Activated CD8-positive, alpha-beta T cell treated with anti-CD3 and anti-CD28 coated beads, Interleukin-2, amount 10 ng/mL, durations not matched to agents 7 days and 5 days (primary cell): ENCODE results near the gene LGALS14. TPM values are rescaled to one million over a fixed set of nuclear protein-coding genes. Genes with fewer than 3 reads are reported as not detected.

Experiments used
- ATAC-seq: fragments of 150-1000 bp; cut with Tn5 transposase; one replicate; pipeline ENCODE4 v1.10.0; 2021; ENCODE audit warnings: moderate library complexity
- CTCF ChIA-PET: fragments of 350-600 bp; sonication (Branson Sonifier 250); formaldehyde crosslinking; loops from one replicate; lab custom pipeline; 2021; ENCODE audit warnings: antibody characterized with exemption; lab: Charles Lee
- POLR2A ChIA-PET: fragments of 350-600 bp; sonication (Branson Sonifier 250); formaldehyde crosslinking; loops from one replicate; lab custom pipeline; 2021; ENCODE audit warnings: antibody characterized with exemption; lab: Charles Lee
- DNase-seq: peaks from one replicate; pipeline ENCODE4 v3.0.0-alpha.2; 2020
- H3K27ac Mint-ChIP-seq: one replicate; pipeline ENCODE4 v1.8.0; 2021; ENCODE audit warnings: mild to moderate bottlenecking, mixed read lengths
- H3K27me3 Mint-ChIP-seq: one replicate; pipeline ENCODE4 v1.8.0; 2021; ENCODE audit warnings: low read depth, mixed read lengths
- H3K36me3 Mint-ChIP-seq: one replicate; pipeline ENCODE4 v1.8.0; 2021; ENCODE audit warnings: low read depth, mixed read lengths
- H3K4me1 Mint-ChIP-seq: one replicate; pipeline ENCODE4 v1.8.0; 2021; ENCODE audit warnings: low read depth, mixed read lengths
- H3K4me3 Mint-ChIP-seq: one replicate; pipeline ENCODE4 v1.8.0; 2021; ENCODE audit warnings: mild to moderate bottlenecking, mixed read lengths
- H3K9me3 Mint-ChIP-seq: one replicate; pipeline ENCODE4 v1.8.0; 2022; ENCODE audit warnings: mixed read lengths; ENCODE audit not compliant: insufficient read depth
- total RNA-seq, 2 experiments: library from RNA; stranded (reverse); gene quantifications; one replicate each; pipeline ENCODE4 v1.2.3, GENCODE V29; 2021

Gene LGALS14
- total RNA-seq, 2 experiments from 2014 or later = not detected

GRCh38 chr19:39733841-39734240 lies 29.6 kb downstream of the LGALS14 start:
- ATAC-seq = no peak
- Mint-ChIP-seq H3K9me3 (no peaks in the 10 kb centered on the region), H3K36me3 (no peaks in the 10 kb centered on the region), H3K4me1 (no peaks in the 10 kb centered on the region), H3K27me3 (peaks cover 9% of the 10 kb centered on the region), H3K4me3 (no peak overlapping the region), H3K27ac (no peak overlapping the region)
- POLR2A ChIA-PET = no interaction called here
- CTCF ChIA-PET = no interaction called here
- DNase-seq = no peak

- no peaks in the 10 kb centered on the region for H3K9me3 Mint-ChIP-seq
- peaks cover 7% of the 10 kb centered on the region for H3K4me1 Mint-ChIP-seq
- H3K27me3 Mint-ChIP-seq = peaks cover 5% of the 10 kb centered on the region
- ChIA-PET CTCF (no interaction called here), POLR2A (no interaction called here)
- no peak for ATAC-seq
- H3K27ac Mint-ChIP-seq = no peak overlapping the region
- no peaks in the 10 kb centered on the region for H3K36me3 Mint-ChIP-seq
- no peak for DNase-seq
- no peak overlapping the region for H3K4me3 Mint-ChIP-seq
These were observed 31.4 kb downstream of the LGALS14 start for GRCh38 chr19:39735688-39736087.

GRCh38 chr19:39736088-39736487 lies 31.8 kb downstream of the LGALS14 start:
- H3K27ac Mint-ChIP-seq = no peak overlapping the region
- ChIA-PET CTCF (no interaction called here), POLR2A (no interaction called here)

DNA sequence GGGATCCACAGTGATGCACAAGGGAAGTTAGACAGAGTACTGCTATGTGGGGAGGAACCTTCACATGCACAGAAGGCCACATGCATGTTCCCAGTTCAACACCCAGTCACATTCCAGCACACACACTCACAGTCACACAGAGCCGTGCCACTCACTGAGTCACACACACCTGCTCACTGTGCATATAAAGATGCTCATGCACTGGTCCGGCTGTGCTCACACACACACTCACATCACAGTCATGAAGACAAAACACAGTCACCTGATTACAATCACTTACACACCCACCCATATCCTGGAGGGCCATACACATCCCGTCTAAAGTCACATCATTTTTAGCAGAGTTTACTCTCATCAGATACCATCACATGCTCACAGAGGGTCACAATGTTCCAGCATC lies 33.1 kb downstream of the LGALS14 start:
- Mint-ChIP-seq H3K9me3 (no peaks in the 10 kb centered on the region), H3K27ac (no peak overlapping the region), H3K27me3 (peaks cover 12% of the 10 kb centered on the region), H3K4me3 (no peak overlapping the region), H3K4me1 (peaks cover 7% of the 10 kb centered on the region), H3K36me3 (no peaks in the 10 kb centered on the region)
- ChIA-PET POLR2A (no interaction called here), CTCF (interaction anchor here (0.7 kb wide), 1 partner anchor 272 kb away, joined by 3 read pairs; no protein-coding TSS in a partner anchor)
- no peak for DNase-seq
- ATAC-seq = no peak

More at GRCh38 chr19:39736088-39736487, 31.8 kb downstream of the LGALS14 start:
- ATAC-seq (no peak), DNase-seq (no peak)
- peaks cover 7% of the 10 kb centered on the region for H3K4me1 Mint-ChIP-seq
- peaks cover 6% of the 10 kb centered on the region for H3K27me3 Mint-ChIP-seq
- no peaks in the 10 kb centered on the region for H3K9me3 Mint-ChIP-seq
- H3K4me3 Mint-ChIP-seq = no peak overlapping the region
- H3K36me3 Mint-ChIP-seq = no peaks in the 10 kb centered on the region

- Mint-ChIP-seq H3K4me1 (peaks cover 7% of the 10 kb centered on the region), H3K4me3 (no peak within 1 kb of the TSS), H3K36me3 (no peaks in the 10 kb centered on the region), H3K9me3 (no peaks in the 10 kb centered on the region), H3K27ac (no peak within 1 kb of the TSS), H3K27me3 (peaks cover 15% of the 10 kb centered on the region)
- ChIA-PET CTCF (no interaction called here), POLR2A (no interaction called here)
- no peak for DNase-seq
- no peak for ATAC-seq
These were observed 33.6 kb downstream of the LGALS14 start, which contains the start of gene CLC for GRCh38 chr19:39737891-39738290. CLC (minus strand) TSS chr19:39738029; CDS start chr19:39737952, 77 bp downstream.

- Mint-ChIP-seq H3K27ac (no peak overlapping the region), H3K4me1 (peaks cover 7% of the 10 kb centered on the region), H3K27me3 (peaks cover 18% of the 10 kb centered on the region), H3K9me3 (no peaks in the 10 kb centered on the region), H3K4me3 (no peak overlapping the region), H3K36me3 (no peaks in the 10 kb centered on the region)
- ChIA-PET CTCF (no interaction called here), POLR2A (no interaction called here)
- no peak for DNase-seq
- ATAC-seq = no peak
These were observed 34.5 kb downstream of the LGALS14 start for GRCh38 chr19:39738814-39739213.

DNA sequence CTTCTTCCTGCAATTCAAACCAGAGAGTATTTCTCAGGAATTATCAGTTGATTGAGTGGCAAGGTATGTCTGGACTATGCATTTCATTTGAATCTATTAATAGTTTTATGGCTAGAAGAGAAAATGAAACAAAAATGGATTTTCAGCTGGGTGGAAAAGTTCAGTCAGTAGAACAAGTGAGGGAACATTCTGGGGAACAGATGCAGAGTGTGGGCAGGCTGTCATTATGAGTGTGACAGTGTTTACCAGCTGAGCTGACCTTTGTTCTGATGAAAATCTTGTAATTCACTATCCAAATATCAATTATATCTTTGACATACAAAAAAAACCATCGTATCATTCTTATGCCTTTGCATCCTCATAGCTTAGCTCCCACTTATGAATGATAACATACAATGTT lies 36.1 kb downstream of the LGALS14 start:
- Mint-ChIP-seq H3K4me3 (no peak overlapping the region), H3K4me1 (peaks cover 7% of the 10 kb centered on the region), H3K9me3 (no peaks in the 10 kb centered on the region), H3K27me3 (peaks cover 21% of the 10 kb centered on the region), H3K36me3 (no peaks in the 10 kb centered on the region), H3K27ac (no peak overlapping the region)
- ATAC-seq (no peak), DNase-seq (no peak)
- ChIA-PET CTCF (interaction anchor here (0.7 kb wide), 1 partner anchor 24 kb away, joined by 3 read pairs; no protein-coding TSS in a partner anchor), POLR2A (no interaction called here)

DNA sequence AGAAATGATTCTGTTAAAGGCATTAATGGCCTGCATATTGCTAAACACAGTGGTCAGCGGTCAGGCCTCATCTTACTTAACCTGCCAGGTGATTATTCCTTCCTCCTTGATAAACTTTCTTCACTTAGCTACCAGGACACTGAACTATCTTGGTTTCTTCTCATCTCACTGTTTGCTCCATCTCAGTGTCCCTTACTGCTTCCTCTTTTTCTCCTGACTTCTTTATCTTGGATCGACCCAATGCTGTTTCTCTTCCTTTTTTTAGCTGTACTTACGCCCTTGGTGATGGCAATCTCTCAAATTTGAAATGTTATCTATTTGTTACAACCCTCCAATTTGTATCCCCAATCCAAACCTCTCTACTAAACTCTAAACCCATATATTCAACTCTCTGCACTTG lies 41.4 kb downstream of the LGALS14 start:
- H3K4me1 Mint-ChIP-seq = no peaks in the 10 kb centered on the region
- H3K9me3 Mint-ChIP-seq = no peaks in the 10 kb centered on the region
- H3K27ac Mint-ChIP-seq = no peak overlapping the region
- no peak for DNase-seq
- H3K36me3 Mint-ChIP-seq = no peaks in the 10 kb centered on the region
- peaks cover 40% of the 10 kb centered on the region for H3K27me3 Mint-ChIP-seq
- ChIA-PET POLR2A (no interaction called here), CTCF (no interaction called here)
- no peak for ATAC-seq
- no peak overlapping the region for H3K4me3 Mint-ChIP-seq

- CTCF ChIA-PET = no interaction called here
- DNase-seq = no peak
- Mint-ChIP-seq H3K4me3 (no peak overlapping the region), H3K27me3 (peaks cover 34% of the 10 kb centered on the region), H3K4me1 (no peaks in the 10 kb centered on the region), H3K27ac (no peak overlapping the region), H3K9me3 (no peaks in the 10 kb centered on the region), H3K36me3 (no peaks in the 10 kb centered on the region)
- ATAC-seq = no peak
- POLR2A ChIA-PET = no interaction called here
These were observed 42.7 kb downstream of the LGALS14 start for GRCh38 chr19:39746836-39747529.

DNA sequence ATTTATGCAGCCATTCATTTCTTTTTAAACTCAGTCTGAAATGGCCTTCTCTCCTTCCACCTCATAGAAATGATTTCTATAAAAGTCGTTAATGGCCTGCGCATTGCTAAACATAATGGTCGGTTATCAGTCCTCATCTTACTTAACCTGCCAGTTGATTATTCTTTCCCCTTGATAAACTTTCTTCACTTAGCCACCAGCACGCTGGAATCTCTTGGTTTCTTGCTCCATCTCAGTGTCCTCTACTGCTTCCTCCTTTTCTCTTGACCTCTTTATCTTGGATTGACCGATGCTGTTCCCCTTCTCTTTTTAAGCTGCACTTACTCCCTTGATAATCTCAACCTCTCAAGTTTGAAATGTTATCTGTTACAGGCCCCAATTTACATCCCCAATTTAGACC lies 45.7 kb downstream of the LGALS14 start:
- Mint-ChIP-seq H3K4me1 (no peaks in the 10 kb centered on the region), H3K27ac (no peak overlapping the region), H3K36me3 (no peaks in the 10 kb centered on the region), H3K9me3 (no peaks in the 10 kb centered on the region), H3K27me3 (peaks cover 32% of the 10 kb centered on the region), H3K4me3 (no peak overlapping the region)
- DNase-seq = no peak
- ChIA-PET CTCF (no interaction called here), POLR2A (no interaction called here)
- ATAC-seq = no peak

- no peaks in the 10 kb centered on the region for H3K36me3 Mint-ChIP-seq
- H3K4me1 Mint-ChIP-seq = no peaks in the 10 kb centered on the region
- ATAC-seq = no peak
- ChIA-PET POLR2A (no interaction called here), CTCF (interaction anchor here (1.3 kb wide), 1 partner anchor 90 kb away, joined by 4 read pairs; no protein-coding TSS in a partner anchor)
- H3K27me3 Mint-ChIP-seq = peaks cover 25% of the 10 kb centered on the region
- no peak overlapping the region for H3K27ac Mint-ChIP-seq
- no peak for DNase-seq
- no peaks in the 10 kb centered on the region for H3K9me3 Mint-ChIP-seq
- no peak overlapping the region for H3K4me3 Mint-ChIP-seq
These were observed 48.1 kb downstream of the LGALS14 start for GRCh38 chr19:39752390-39752789.

DNA sequence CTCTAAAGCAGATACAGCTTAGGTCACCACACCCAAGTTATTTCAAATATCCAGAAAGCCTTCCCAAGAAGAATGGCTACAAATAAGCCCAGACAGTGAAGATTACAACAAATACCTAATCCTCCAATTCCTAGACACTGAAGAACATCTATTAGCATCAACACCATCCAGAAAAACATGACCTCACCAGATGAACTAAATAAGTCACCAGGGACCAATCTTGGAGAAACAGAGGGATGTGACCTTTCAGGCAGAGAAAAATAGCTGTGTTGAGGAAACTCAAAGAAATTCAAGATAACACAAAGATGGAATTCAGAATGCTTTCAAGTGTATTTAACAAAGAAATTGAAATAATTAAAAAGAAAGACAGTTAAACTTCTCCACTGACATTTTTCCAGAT lies 48.5 kb downstream of the LGALS14 start:
- H3K27ac Mint-ChIP-seq = no peak overlapping the region
- H3K27me3 Mint-ChIP-seq = peaks cover 25% of the 10 kb centered on the region
- ATAC-seq (no peak), DNase-seq (no peak)
- POLR2A ChIA-PET = no interaction called here
- H3K4me3 Mint-ChIP-seq = no peak overlapping the region
- no peaks in the 10 kb centered on the region for H3K36me3 Mint-ChIP-seq
- H3K9me3 Mint-ChIP-seq = no peaks in the 10 kb centered on the region
- no peaks in the 10 kb centered on the region for H3K4me1 Mint-ChIP-seq
- CTCF ChIA-PET = no interaction called here
